Ishikawa (cell line): ENCODE results near the gene PRDM8.

Experiments used
- CEBPB ChIP-seq: IDR thresholded peaks from 2 replicates; pipeline ENCODE4 v1.6.1; 2012
- CREB1 ChIP-seq: IDR thresholded peaks from 2 replicates; pipeline ENCODE4 v1.6.1; 2012; ENCODE audit warnings: low read depth
- EGR1 ChIP-seq: IDR thresholded peaks from 2 replicates; pipeline ENCODE4 v1.6.1; 2012
- EP300 ChIP-seq: IDR thresholded peaks from 2 replicates; pipeline ENCODE4 v1.6.1; 2012; ENCODE audit warnings: borderline replicate concordance
- FOXM1 ChIP-seq: IDR thresholded peaks from 2 replicates; pipeline ENCODE4 v1.6.1; 2012; ENCODE audit warnings: low read depth, borderline replicate concordance
- MAX ChIP-seq: IDR thresholded peaks from 2 replicates; pipeline ENCODE4 v1.6.1; 2012
- NFIC ChIP-seq: IDR thresholded peaks from 2 replicates; pipeline ENCODE4 v1.6.1; 2012
- RAD21 ChIP-seq: IDR thresholded peaks from 2 replicates; pipeline ENCODE4 v1.6.1; 2012; ENCODE audit warnings: low read depth
- REST ChIP-seq: IDR thresholded peaks from 2 replicates; pipeline ENCODE4 v1.6.1; 2012; ENCODE audit warnings: low read depth, mild to moderate bottlenecking
- TAF1 ChIP-seq: IDR thresholded peaks from 2 replicates; pipeline ENCODE4 v1.6.1; 2012; ENCODE audit warnings: low read depth, mild to moderate bottlenecking
- TCF12 ChIP-seq: IDR thresholded peaks from 2 replicates; pipeline ENCODE4 v1.6.1; 2012; ENCODE audit warnings: low read depth
- TEAD4 ChIP-seq: IDR thresholded peaks from 2 replicates; pipeline ENCODE4 v1.6.1; 2012
- USF1 ChIP-seq: IDR thresholded peaks from 2 replicates; pipeline ENCODE4 v1.6.1; 2012
- YY1 ChIP-seq: IDR thresholded peaks from 2 replicates; pipeline ENCODE4 v1.6.1; 2012; ENCODE audit warnings: low read depth
- ZBTB7A ChIP-seq: IDR thresholded peaks from 2 replicates; pipeline ENCODE4 v1.6.1; 2012; ENCODE audit warnings: low read depth

Gene PRDM8

GRCh38 chr4:80252427-80252826 lies 55.1 kb downstream of the PRDM8 start:
- no peak for TF ChIP-seq TCF12
- no peak for TF ChIP-seq EP300
- no peak for TF ChIP-seq TAF1
- TF ChIP-seq TEAD4, result no peak
- TF ChIP-seq YY1, result no peak
- no peak for TF ChIP-seq RAD21
- no peak for TF ChIP-seq NFIC
- no peak for TF ChIP-seq MAX
- no peak for TF ChIP-seq FOXM1
- TF ChIP-seq REST, result no peak
- TF ChIP-seq USF1, result no peak
- TF ChIP-seq CEBPB, result no peak
- TF ChIP-seq ZBTB7A, result no peak

GRCh38 chr4:80252953-80253352 lies 55.6 kb downstream of the PRDM8 start:
- TF ChIP-seq MAX, result no peak
- TF ChIP-seq RAD21, result no peak
- no peak for TF ChIP-seq USF1
- no peak for TF ChIP-seq ZBTB7A
- no peak for TF ChIP-seq TCF12
- TF ChIP-seq NFIC, result no peak
- no peak for TF ChIP-seq TAF1
- no peak for TF ChIP-seq TEAD4
- TF ChIP-seq CREB1, result no peak
- TF ChIP-seq YY1, result no peak
- no peak for TF ChIP-seq EP300

- TF ChIP-seq CEBPB (no peak), EP300 (no peak), EGR1 (no peak), RAD21 (no peak), TCF12 (no peak), TAF1 (no peak), FOXM1 (no peak), TEAD4 (no peak)
Measured at GRCh38 chr4:80253510-80253909, 56.2 kb downstream of the PRDM8 start.
